GM13977 (cell line): Measurements from ENCODE around the gene FAM177B.

Experiments used
- DNase-seq: peaks from one replicate; pipeline ENCODE4 v3.0.0; 2012; ENCODE audit warnings: low spot score
- in situ Hi-C: fragments of 300-500 bp; cut with MboI; formaldehyde crosslinking; loops from one replicate; pipeline ENCODE4 v1.12.0; 2022; ENCODE audit warnings: low sequenced_read_pairs, low pct_unique_long_range_greater_than_20kb, mixed read lengths, inconsistent platforms; ENCODE audit not compliant: unreplicated experiment
- TF ChIP-seq, protein P1 (sequence below): IDR thresholded peaks from 2 replicates; pipeline ENCODE4 v1.5.1; 2012; ENCODE audit warnings: mild to moderate bottlenecking, control low read depth; ENCODE audit not compliant: insufficient read depth; ENCODE audit errors: extremely low read depth, missing control alignments

The FAM177B gene

DNA sequence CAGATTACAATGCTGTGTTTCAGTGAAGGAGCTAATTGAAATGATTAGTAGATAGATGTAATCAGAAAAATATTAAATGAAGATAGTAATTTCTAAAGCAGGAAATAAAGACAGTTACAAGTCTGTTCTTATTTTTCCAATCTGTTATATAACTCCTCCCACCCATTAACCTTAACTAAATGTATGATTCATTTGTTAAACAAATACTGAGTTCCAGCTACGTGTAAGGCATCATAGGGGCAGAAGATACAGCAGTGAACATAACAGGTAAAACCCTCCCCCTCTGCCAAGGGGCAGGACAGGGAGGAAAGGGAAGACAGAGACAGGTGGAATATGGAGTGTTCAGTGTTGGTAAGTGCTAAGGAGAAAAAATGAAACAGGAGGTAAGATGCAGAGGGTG is at the start of gene FAM177B:
TSS of gene FAM177B (plus strand) at position 231 of the 400 bp plus-strand sequence. CDS start 9,344 bp downstream, outside the sequence.
- DNase-seq = no peak
- TF ChIP-seq, protein P1, sequence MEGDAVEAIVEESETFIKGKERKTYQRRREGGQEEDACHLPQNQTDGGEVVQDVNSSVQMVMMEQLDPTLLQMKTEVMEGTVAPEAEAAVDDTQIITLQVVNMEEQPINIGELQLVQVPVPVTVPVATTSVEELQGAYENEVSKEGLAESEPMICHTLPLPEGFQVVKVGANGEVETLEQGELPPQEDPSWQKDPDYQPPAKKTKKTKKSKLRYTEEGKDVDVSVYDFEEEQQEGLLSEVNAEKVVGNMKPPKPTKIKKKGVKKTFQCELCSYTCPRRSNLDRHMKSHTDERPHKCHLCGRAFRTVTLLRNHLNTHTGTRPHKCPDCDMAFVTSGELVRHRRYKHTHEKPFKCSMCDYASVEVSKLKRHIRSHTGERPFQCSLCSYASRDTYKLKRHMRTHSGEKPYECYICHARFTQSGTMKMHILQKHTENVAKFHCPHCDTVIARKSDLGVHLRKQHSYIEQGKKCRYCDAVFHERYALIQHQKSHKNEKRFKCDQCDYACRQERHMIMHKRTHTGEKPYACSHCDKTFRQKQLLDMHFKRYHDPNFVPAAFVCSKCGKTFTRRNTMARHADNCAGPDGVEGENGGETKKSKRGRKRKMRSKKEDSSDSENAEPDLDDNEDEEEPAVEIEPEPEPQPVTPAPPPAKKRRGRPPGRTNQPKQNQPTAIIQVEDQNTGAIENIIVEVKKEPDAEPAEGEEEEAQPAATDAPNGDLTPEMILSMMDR = no peak
- in situ Hi-C loops = no loop called here

DNA sequence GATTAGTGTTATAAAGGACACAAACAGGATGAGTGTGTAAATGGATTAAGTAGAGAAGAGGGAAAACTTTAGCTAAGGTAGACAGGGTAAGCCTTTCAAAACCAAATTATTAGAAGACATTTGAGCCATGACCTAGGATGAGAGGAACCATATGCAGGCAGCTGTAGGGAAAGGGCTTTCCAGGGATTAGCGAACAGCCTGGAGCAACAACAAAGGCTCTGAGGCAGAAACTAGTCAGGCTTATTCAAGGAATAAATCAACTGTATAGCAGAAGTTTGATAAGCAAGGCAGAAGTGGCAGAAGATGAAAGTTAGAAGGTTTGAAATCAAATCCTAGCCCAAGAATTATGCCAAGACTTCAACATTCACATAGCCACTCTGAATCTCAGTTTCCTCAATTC is 46.0 kb upstream of the FAM177B start:
- no peak for DNase-seq
- in situ Hi-C loops = no loop called here
- TF ChIP-seq, protein P1 = no peak

DNA sequence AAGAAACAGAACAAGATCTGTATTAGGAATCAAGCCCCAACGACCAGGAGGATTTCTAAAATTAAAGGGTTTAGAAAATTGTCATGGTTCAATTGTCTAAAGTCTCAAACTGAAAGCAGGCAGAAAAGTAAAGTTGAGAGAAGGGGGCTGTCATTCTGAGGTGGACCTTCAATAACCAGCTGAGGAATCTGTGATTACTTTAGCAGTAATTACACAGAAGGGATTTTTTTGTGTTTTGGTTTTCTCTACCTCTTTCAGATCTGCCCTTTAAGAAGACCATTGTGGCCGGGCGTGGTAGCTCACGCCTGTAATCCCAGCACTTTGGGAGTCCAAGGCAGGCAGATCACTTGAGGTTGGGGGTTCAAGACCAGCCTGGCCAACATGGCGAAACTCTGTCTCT is 42.1 kb upstream of the FAM177B start:
- DNase-seq = peak; percentile 24
- TF ChIP-seq, protein P1 = no peak
- in situ Hi-C loops = no loop called here

DNA sequence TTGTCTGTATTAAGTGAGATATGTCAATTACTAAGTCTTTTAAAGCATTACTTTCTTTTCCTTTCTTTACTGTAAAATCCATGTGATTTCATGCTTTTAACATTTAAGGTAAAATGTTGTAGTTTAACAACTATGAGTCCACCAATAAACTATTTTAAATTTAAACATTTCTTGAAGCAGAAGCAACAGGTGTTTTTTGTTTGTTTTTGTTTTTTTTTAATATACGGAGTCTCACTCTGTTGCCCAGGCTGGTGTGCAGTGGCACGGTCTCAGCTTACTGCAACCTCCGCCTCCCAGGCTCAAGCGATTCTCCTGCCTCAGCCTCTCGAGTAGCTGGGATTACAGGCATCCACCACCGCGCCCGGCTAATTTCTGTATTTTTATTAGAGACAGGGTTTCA is 40.3 kb upstream of the FAM177B start:
- DNase-seq = no peak
- TF ChIP-seq, protein P1 = no peak
- in situ Hi-C loops = no loop called here

DNA sequence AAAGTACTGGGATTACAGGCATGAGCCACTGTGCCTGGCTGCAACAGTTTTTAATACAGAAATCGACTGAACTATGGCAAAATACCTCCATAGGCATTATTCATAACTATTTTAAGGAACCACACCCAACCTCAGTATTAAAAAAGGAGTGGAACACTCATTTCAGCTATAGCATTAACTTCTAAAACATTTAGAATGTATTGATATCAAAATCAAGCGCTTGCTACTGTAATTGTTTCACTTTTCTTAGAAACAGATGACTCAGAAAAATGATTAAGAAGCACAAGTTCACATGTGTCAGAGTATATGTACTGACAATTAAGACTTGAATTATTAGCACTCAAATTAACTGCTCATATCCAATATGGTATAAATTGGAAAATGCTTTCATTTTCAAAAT is 39.8 kb upstream of the FAM177B start:
- TF ChIP-seq, protein P1 = no peak
- in situ Hi-C loops = no loop called here
- DNase-seq = no peak

DNA sequence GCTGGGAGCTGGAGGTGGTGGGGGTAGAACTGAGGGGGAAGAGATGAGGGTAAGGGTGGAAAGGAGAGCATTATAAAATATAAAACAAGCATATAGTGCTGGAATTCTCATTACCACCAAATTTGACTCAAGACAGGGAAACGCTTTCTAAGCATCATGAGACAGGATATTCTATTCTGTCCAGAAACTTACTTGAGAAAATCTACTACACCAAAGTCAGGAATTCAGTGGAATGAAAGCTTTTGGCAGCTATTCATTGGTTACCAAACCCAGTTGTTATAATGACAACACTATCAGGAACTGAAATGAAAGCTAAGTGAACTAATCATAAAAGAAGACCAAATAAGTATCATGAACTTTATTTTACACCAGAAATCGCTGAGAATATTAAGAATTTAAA is 39.2 kb upstream of the FAM177B start:
- no peak for DNase-seq
- in situ Hi-C loops = no loop called here
- TF ChIP-seq, protein P1 = no peak

DNA sequence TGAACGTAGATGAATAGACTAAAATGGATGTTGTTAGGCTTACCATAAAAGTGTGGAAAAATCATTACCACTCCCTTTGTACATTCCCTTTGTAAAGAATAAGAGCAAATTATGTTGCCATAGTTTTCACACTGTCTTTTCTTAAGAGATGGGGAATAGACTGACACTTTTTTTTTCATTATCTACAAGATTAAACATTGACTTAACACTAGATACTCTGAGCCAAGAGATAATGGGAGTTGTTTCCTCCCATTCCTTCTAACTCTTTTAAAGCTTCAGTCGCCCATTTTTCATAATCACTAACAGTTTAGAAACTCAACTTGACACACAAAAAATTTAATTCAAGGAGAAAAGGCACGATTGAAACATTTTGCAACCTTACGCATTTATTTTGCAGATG is 34.8 kb upstream of the FAM177B start:
- in situ Hi-C loops = no loop called here
- TF ChIP-seq, protein P1 = no peak
- DNase-seq = no peak
